NCI-H345 treated with DMSO at 0.1 percent for 48 hours (cell line): ENCODE measurements around the gene PCNX2.

ENCODE experiments used
- DNase-seq: peaks from one replicate; lab custom pipeline; 2025; ENCODE audit not compliant: unreplicated experiment; lab: John Stamatoyannopoulos, UW

Gene PCNX2

GRCh38 chr1:232990176-232991128 is 305.1 kb downstream of the PCNX2 start:
- DNase-seq = no peak

DNA sequence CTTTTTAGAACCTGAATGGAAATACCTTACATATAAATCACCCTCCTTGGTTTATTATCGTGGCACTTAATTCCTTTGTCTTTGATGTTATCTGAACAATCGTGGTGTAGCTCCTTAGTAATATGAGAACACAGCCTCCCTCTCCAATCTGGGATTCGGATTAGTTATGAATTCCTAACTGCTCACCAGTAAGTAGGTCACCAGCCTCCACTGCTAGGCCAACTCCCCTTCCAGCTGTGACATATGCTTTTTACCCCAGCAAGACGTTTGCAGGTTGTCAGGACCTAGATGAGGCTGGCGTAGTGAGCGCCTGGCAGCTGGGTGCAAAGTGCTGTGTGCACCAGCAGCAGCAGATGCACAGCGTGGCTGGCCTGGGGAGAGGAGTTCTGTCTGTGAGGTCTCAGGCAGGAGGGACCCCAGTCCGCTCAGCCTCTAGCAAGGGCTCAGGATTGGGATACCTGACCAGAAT is 306.9 kb downstream of the PCNX2 start:
- DNase-seq = no peak

DNA sequence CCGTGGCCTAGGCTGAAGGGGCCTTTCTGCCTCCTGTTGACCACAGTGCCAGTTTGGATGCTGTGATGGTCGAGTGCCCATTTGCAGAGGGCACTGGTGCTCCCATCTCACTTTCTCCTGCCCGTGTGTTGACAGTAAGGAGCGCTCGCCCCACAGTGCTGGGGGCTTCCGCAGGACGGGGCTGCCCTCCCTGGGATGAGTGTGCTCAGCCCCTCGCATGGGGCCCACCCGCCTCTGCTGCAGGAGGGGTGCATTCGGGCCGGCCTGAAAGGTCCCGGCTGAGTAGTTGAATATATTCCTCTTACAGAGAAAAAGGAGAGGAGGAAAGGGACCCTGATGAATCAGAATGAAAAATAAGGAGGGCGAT is 307.8 kb downstream of the PCNX2 start:
- no peak for DNase-seq

GRCh38 chr1:232987046-232987773 is 308.3 kb downstream of the PCNX2 start:
- no peak for DNase-seq

DNA sequence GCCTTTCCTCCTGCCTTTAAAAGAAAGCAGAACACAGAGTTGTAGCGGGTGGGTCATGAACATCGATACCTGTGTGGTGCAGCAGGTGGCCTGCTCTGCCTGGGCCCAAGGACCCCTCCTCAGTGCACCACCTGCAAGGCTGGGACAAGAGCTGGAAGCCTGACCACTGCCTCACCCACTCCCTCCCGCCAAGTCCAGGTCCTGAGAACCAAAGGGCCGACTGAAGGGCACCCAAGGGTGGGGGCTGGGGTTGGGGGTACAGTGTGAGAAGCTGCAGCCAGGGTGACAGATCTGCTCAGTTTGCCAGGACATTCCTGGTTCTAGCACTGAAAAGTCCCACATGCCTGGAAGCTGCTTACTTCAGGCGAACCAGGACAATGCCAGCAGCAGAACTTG is 309.0 kb downstream of the PCNX2 start:
- DNase-seq = no peak

DNA sequence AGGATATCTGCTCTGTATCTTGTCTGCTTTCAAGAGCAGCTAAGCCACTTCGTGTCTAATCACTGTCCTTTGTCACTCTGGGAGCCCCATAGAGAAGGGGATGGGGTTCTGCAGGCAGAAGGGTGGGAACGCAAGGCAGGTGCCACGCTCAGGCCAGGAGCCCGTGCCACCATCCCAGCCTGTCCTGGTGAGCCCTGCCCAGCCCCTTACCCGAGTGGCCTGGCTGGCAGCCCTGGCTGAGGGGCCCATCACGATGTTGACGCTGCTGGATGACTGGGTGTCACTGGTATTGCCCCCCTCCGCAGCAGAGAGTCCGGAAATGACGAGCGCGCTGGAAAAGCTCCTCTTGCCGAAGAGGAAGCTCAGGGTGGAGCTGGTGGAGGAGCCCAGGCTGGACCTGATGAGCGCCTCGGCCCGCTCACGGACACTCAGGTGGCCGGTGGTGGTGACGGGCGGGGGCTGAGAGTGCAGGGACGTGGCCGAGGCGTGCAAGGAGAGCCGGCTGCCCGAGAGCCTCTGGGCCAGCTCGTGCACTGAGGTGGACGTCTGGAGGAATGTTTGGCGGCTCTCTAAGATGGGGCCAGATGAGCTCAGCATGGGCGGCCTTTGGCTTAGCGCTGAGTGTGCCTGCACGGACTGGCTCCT is 309.5 kb downstream of the PCNX2 start:
- no peak for DNase-seq

GRCh38 chr1:232984577-232985425 is 310.7 kb downstream of the PCNX2 start:
- no peak for DNase-seq

DNA sequence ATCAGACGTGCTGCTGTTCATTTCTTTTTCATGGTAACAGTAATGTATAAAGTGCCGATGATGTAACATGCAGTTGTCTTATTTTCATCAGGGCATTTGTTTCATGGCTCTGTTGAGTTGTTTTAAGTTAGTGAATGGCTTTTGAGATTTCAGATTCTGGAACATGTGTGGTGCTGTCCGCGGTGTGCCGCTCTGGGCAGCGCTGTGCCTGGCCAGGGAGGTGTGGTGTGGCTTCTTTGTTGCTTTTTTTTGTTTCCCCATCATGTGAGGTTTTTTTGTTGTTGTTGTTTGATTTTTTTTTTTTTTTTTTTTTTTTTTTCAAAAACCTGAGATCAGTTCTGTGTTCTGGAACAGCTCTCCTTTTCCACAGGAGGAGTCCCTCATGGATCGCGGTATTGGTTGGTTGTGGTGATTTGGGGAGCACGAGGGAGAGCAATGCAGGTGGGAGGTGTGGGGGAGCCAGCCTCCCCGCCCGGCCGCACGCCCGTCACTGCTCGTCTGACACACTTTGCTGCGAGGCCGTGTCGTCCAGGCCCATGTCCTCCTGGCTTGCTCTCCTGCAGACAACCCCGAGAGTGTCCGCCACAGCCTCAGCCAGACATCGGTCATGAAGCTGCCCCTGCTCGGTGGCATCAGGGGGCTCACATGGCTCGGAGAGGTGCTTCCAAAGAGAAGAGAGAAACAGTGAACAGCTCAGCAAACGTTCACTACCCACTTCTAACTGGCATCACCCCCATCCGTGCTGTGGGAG is 311.5 kb downstream of the PCNX2 start:
- no peak for DNase-seq

DNA sequence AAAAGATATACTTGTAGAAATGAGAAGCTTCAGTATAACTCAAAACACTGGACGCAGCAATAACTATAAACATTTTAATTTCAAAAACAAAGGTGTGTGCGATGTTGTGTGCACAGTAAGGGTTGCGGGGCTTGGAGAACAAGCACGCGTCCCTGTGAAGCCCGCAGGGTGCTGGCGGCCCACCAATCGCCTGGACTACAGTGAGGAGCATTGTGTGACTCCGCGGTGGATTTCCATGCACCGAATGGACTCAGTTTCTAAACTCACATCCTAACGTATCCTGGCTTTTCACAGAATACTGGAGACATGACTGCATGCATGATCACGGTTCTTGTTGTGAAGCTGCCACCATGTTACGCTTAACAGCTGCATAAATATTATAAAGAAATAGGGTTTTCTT is 312.1 kb downstream of the PCNX2 start:
- no peak for DNase-seq

GRCh38 chr1:232982238-232982944 is 313.1 kb downstream of the PCNX2 start:
- no peak for DNase-seq

GRCh38 chr1:232980986-232981560 is 314.5 kb downstream of the PCNX2 start:
- DNase-seq = no peak

- DNase-seq = no peak
These were observed 315.1 kb downstream of the PCNX2 start for GRCh38 chr1:232980355-232980978.

GRCh38 chr1:232979558-232979957 is 316.0 kb downstream of the PCNX2 start:
- DNase-seq = no peak

DNA sequence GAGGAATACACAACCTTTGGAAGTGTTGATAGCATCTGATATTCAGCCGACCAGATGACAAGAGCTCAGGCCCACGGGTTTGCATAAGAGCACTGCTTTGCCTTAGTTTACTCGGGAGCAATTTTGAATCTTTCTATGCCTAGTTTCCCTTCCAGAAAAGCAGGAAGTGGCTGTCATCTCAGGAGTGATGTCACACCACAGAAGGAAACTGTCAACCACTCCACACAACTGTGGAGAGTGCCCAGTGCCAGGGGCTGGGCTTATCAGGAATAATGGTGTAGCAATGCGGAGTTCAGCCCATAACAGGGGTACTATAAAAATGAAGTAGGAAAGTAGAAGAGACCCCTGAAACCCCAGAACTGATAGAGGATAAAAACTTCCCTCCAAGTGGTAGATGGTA is 316.7 kb downstream of the PCNX2 start:
- DNase-seq = no peak

- DNase-seq = no peak
These were observed 317.4 kb downstream of the PCNX2 start for GRCh38 chr1:232978091-232978634.

- DNase-seq = no peak
These were observed 320.6 kb downstream of the PCNX2 start for GRCh38 chr1:232974971-232975370.

DNA sequence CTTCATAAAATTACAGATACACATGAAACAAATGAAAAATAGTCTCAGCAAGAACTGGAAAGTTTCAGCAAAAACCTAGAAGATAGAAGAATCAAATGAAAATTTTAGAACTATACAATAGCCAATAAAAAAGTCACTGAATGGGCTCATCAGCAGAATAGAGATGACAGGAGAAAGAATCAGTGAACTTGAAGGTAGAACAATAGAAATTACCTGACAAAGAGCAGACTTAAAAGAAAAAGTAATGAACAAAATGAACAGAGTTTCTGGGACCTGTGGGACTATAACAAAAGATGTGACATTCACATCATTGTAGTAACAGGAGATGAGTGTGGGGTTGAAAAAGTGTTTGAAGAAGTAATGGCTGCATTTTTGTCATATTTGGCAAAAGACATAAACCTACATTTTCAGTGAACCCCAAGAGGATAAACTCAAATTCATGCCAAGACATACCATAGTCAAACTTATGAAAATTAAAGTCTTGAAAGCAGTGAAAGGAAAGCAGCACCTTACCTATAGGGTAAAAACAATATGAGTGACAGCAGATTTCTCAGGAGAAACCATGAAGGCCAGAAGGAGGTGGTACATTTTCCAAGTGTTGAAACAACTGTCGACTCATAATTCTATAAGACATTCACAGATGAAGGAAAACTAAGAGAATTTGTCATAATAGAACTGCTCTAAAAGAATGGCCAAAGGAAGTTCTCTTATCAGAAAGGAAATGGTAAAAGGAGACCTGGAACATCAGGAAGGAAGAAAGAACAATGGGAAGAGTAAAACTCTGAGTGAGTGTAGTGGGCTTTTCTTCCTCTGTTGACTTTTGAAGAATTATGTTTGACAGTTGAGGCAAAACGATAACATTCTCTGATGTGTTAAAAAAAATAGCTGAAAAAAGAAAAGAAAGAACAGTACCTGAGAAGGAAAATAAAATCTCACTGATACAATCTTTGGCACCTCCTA is 321.6 kb downstream of the PCNX2 start:
- DNase-seq = no peak
